ACC112 (cell line): Measurements from ENCODE around the gene FANCE.
"Not testable (repeated sequence)": the region's sequence is repeated elsewhere in the genome, so short reads cannot be mapped to it uniquely, and the experiment has no call there.

Experiments
- H2AFZ ChIP-seq: fragments of 200-600 bp; sonication (generic); one replicate; pipeline ENCODE4 v1.6.0; 2017; ENCODE audit warnings: antibody characterized with exemption, low read length; ENCODE audit not compliant: unreplicated experiment
- H3K27ac ChIP-seq: fragments of 200-600 bp; sonication (generic); 2 replicates; pipeline ENCODE4 v1.5.1; 2014; ENCODE audit warnings: low read depth, mild to moderate bottlenecking, antibody characterized with exemption, low read length, moderate library complexity
- H3K27me3 ChIP-seq: fragments of 200-600 bp; sonication (generic); 2 replicates; pipeline ENCODE4 v1.6.1; 2014; ENCODE audit warnings: mild to moderate bottlenecking, antibody characterized with exemption, low read length, moderate library complexity, mixed read lengths; ENCODE audit not compliant: insufficient read depth
- H3K36me3 ChIP-seq: fragments of 200-600 bp; sonication (generic); 2 replicates; pipeline ENCODE4 v1.6.1; 2016; ENCODE audit warnings: mild to moderate bottlenecking, antibody characterized with exemption, low read length, moderate library complexity, mixed read lengths; ENCODE audit not compliant: insufficient read depth
- H3K4me1 ChIP-seq: fragments of 200-600 bp; sonication (generic); one replicate; pipeline ENCODE4 v1.6.1; 2016; ENCODE audit warnings: low read length, mixed read lengths; ENCODE audit not compliant: insufficient read depth, unreplicated experiment, control insufficient read depth
- H3K4me3 ChIP-seq: fragments of 200-600 bp; sonication (generic); 2 replicates; pipeline ENCODE4 v1.5.1; 2014; ENCODE audit warnings: mild to moderate bottlenecking, low read depth, low read length
- H3K79me2 ChIP-seq: fragments of 200-600 bp; sonication (generic); one replicate; pipeline ENCODE4 v1.6.0; 2016; ENCODE audit warnings: low read length; ENCODE audit not compliant: control insufficient read depth, unreplicated experiment, insufficient read depth

The FANCE gene

DNA sequence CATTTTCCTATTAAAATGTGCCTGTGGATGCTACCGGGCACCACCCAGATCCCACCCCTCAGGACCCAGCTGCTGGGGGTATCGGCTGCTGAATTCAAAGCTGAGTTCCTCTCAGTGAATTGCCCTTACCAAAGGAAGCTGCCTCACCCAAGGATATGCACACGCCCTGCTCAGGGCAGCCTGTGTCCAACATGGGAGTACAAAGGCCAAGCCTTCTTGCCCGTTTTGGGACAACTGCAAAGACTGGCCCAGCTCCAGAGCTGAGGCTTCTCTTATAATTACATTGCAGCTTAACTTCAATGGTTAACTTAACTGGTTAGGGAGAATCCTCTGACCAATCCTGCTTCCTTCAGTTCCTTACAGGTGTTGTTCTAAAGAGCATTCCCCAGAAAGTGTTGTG is 19.8 kb upstream of the FANCE start:
- Histone ChIP-seq H3K4me1 (peaks cover 17% of the 10 kb centered on the region), H3K27me3 (no peaks in the 10 kb centered on the region), H3K79me2 (no peaks in the 10 kb centered on the region), H3K36me3 (peaks cover 18% of the 10 kb centered on the region), H3K27ac (no peak overlapping the region), H2AFZ (no peak overlapping the region), H3K4me3 (no peak overlapping the region)

DNA sequence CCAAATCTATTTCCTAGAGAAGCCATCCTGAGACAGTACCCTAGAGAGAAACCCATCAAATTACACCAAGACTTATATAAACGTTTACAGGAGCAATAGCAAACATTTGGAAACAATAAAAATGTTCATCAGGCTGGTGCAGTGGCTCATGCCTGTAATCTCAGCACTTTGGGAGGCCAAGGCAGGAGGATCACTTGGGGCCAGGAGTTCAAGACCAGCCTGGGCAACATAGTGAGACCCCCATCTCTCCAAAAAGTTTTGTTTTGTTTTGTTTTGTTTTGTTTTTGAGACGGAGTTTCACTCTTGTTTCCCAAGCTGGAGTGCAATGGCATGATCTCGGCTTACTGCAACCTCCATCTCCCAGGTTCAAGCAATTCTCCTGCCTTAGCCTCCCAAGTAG is 19.4 kb upstream of the FANCE start:
- not testable (repeated sequence) for H2AFZ ChIP-seq, H3K79me2 ChIP-seq, H3K27me3 ChIP-seq, H3K27ac ChIP-seq, H3K4me3 ChIP-seq
- H3K4me1 ChIP-seq: peaks cover 13% of the 10 kb centered on the region
- H3K36me3 ChIP-seq: peaks cover 18% of the 10 kb centered on the region

DNA sequence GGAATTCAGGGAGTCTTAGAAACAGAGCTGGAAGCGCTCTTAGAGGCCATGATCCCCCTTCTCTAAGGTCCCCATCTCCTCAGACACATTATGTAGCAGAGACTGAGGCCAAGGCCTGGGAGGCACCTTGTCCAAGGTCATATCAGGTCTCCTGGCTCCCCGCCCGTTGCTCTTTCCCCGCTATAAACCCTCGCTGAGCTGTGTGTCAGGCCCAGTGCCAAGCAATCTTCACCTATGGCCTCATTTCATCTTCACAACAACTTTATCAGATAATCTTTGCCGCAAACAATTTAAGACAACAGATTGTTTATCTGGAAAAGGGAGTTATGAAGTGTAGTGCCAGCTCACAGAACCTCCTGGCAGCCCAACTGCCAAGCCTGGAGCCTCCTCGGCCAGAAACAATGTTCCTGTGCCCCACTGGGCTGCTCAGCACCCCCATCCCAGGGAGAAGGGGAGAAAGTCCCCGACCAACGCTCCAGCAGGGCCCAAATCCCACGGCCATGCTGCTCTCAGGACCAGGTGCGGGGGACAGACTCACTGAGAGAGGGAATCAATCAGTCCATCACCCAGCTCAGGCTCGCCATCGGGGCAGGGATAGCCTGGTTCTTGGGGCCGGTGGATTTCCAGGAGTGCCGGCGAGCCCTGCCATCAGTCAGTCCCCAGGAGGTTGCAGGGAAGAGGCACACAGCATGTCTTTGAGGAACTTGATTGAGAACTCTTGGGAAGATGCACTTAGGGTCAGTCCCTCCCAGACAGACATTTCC is 16.9 kb upstream of the FANCE start:
- H3K27ac ChIP-seq: no peak overlapping the region
- peaks cover 2% of the 10 kb centered on the region for H3K36me3 ChIP-seq
- H3K4me1 ChIP-seq: no peaks in the 10 kb centered on the region
- H3K27me3 ChIP-seq: no peaks in the 10 kb centered on the region
- no peaks in the 10 kb centered on the region for H3K79me2 ChIP-seq
- H2AFZ ChIP-seq: no peak overlapping the region
- H3K4me3 ChIP-seq: no peak overlapping the region

DNA sequence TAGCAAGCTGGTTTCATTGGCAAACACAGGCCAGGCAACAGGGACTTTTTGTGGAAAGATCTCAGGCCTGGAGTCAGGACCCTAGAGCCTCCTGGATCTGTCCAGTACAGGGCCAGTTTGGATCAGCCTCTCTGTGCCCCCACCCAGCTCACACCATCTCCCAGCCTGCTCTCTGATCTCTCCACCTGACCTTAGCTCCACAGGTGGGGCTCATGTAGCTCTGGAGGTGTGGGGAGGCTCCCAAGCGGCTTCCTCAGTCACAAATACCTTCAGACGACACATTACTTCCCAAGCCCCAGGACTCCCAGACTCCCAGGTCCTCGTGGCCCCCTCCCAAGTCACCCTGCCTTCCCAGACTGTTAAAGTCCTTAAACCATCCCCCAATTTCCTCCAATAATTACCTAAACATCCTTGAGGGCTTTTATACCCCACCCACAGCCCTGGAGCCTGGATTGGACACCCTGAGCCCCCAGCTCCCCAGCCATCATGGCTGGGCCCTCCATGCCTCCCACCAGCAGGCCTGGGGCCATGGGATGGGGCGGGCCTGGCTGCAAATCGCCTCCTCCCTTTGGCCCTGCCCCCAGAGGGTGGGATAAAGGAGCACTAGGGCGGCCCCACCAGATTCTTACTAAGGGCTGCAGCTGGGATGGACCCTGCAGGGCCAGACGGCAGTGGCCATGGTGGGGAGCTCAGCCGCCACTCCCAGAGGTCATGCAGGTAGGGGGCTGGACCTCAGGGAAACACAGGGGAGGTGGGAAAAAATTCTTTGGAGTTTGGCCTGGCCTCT is 15.9 kb upstream of the FANCE start:
- H3K27ac ChIP-seq: no peak overlapping the region

DNA sequence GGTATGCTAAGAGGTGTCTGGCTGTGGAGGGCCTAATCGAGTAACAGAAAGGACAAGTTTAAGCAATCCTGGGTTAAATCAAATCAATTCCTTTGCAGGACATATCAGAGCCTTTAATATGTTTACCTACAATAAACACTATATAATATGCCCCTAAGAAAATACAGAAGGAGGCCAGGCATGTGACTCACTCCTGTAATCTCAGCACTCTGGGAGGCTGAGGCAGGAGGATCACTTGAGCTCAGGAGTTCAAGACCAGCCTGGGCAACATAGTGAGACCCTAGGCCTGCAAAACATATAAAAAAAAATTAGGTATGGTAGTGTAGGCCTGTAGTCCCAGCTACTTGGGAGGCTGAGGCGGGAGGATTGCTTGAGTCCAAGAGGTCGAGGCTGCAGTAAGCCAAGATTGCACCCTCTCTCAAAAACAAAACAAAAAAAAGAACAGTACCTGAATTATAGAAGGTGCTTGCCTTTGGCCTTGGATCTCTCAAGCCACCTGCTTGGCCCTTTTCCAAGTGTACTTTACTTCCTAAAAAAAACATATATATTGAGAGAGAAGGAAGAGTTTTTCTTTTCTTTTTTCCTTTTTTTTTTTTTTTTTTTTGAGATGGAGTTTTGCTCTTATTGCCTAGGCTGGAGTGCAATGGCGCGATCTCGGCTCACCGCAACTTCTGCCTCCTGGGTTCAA is 13.6 kb upstream of the FANCE start:
- not testable (repeated sequence) for H3K4me3 ChIP-seq, H3K27me3 ChIP-seq, H3K36me3 ChIP-seq, H3K27ac ChIP-seq, H3K79me2 ChIP-seq, H2AFZ ChIP-seq, H3K4me1 ChIP-seq

More for the DNA sequence above, 15.9 kb upstream of the FANCE start:
- Histone ChIP-seq H3K4me1 (no peaks in the 10 kb centered on the region), H2AFZ (no peak overlapping the region), H3K27me3 (no peaks in the 10 kb centered on the region), H3K36me3 (no peaks in the 10 kb centered on the region), H3K79me2 (no peaks in the 10 kb centered on the region), H3K4me3 (no peak overlapping the region)

DNA sequence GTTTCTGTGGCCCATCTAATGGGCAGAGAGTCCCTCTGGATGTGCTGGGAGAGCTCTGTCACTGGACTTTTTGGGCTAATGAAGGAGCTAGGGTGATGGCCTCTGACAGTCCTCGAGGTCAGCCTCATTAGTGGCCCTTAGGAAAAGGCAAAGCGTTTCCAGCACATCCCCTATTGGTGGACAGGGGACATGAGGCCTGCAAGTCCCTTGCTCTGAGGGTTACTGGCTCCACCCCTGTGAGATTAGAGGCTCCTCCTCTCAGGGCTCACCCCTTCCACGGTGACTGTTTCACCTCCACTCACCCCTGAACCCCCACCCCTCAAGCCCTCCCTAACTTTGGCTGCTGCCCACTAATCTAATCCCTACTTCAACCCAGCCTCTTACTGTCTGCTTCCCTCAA is 12.8 kb upstream of the FANCE start:
- H3K27me3 ChIP-seq: no peaks in the 10 kb centered on the region
- no peak overlapping the region for H3K27ac ChIP-seq
- no peaks in the 10 kb centered on the region for H3K36me3 ChIP-seq
- H3K79me2 ChIP-seq: no peaks in the 10 kb centered on the region
- H3K4me3 ChIP-seq: no peak overlapping the region
- H3K4me1 ChIP-seq: no peaks in the 10 kb centered on the region
- H2AFZ ChIP-seq: no peak overlapping the region

DNA sequence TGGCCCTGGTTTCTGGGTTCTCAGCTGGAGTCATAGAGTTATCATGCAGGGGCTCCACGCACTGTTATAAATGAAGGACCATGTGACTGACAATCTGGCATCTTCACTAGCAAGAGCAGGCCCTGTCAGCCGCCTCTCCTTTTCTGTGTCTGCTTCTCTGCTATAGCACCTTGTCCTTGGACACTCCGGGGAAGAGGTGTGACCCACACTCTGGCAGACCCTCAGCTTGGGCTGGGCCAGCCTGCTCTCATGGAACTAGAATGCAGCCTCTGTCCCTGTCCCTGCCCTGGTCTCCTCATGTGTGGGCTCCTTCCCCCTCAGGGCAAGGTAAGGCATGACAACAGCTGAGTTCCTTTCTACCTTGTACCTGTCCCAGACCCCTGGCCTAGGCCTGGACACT is 10.9 kb upstream of the FANCE start:
- no peaks in the 10 kb centered on the region for H3K4me1 ChIP-seq
- no peaks in the 10 kb centered on the region for H3K36me3 ChIP-seq
- no peak overlapping the region for H3K27ac ChIP-seq
- no peaks in the 10 kb centered on the region for H3K27me3 ChIP-seq
- no peaks in the 10 kb centered on the region for H3K79me2 ChIP-seq
- no peak overlapping the region for H2AFZ ChIP-seq
- H3K4me3 ChIP-seq: no peak overlapping the region

DNA sequence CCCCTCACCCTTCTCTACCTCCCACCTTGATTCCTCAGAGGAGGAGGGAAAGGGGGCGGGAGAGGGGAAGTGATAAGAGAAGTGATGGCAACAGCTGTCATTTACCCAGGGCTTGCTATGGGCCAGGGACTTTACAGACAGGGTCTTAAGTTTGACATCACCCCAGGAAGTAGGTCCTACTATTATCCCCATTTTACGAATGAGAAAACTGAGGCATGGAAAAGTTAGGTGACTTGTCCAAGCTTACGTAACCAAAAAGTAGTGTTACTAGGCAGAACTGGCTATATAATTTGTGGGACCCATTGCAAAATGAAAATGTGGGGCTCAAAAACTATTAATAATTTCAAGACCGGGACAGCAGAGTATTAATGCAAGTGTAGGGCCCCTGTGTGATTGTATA is 10.5 kb upstream of the FANCE start:
- Histone ChIP-seq H3K27me3 (no peaks in the 10 kb centered on the region), H3K36me3 (no peaks in the 10 kb centered on the region), H3K4me1 (no peaks in the 10 kb centered on the region), H3K79me2 (no peaks in the 10 kb centered on the region), H3K4me3 (no peak overlapping the region), H3K27ac (no peak overlapping the region), H2AFZ (no peak overlapping the region)

DNA sequence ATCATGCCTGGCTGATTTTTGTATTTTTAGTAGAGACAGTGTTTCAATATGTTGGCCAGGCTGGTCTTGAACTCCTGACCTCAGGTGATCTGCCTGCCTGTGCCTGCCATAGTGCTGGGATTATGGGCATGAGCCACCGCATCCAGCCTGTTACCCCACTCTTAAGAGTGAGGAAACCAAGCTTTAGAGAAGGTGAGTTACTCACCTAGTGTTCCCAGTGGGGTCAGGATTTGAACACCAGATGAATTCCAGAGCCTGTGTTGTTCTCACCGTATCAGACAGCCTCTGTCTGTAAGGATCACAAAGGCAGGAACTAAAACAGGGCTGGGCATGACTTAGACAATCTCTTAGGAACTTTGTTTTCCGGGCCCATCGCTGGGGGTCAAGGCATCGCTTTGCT is 9.4 kb upstream of the FANCE start:
- Histone ChIP-seq H3K4me3 (no peak overlapping the region), H3K79me2 (no peaks in the 10 kb centered on the region), H3K27me3 (no peaks in the 10 kb centered on the region), H2AFZ (no peak overlapping the region), H3K27ac (no peak overlapping the region), H3K4me1 (no peaks in the 10 kb centered on the region), H3K36me3 (no peaks in the 10 kb centered on the region)

DNA sequence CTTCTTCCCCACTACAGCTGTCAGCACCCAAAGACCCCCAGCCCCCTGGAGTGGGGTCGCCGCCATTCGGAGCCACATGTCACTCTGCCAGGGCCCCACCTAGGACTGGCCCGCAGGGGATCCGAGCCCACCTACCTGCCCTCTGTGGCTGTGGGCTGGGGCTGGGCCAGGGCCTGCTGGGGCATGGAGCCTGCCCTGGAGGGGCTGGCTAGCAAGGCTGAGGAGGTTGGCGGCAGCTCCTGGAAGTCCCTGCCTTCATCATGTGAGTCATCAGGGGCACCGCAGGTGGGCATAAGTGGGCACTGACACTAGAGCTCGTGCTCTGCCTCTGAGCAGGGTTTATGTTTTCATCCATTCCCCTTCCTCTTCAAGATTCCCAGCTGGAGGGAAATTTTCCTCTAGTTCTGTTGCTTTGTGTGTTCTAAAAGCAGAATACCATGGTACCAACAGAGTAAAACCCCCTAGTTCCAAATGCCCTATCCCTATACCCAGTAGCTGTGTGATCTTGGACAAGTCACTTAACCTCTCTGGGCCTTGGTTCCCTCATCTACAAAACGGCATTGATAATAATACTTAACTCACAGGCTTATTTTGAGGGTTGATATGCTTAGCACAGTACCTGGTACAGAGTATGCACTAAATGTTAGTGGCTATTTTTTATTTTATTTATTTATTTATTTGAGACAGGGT is 8.7 kb upstream of the FANCE start:
- H3K27me3 ChIP-seq: no peaks in the 10 kb centered on the region
- no peaks in the 10 kb centered on the region for H3K79me2 ChIP-seq
- H3K36me3 ChIP-seq: no peaks in the 10 kb centered on the region
- no peak overlapping the region for H3K27ac ChIP-seq
- no peaks in the 10 kb centered on the region for H3K4me1 ChIP-seq
- no peak overlapping the region for H3K4me3 ChIP-seq
- H2AFZ ChIP-seq: no peak overlapping the region
